HCT116 (cell line): ENCODE measurements around the gene MAP4K4. TPM values are rescaled to one million over a fixed set of nuclear protein-coding genes. Genes with fewer than 3 reads are reported as not detected.

Source experiments
- ATAC-seq: fragments of 200-7000 bp; cut with Tn5 transposase; 2 replicates; pipeline ENCODE4 v1.9.1; 2020; ENCODE audit warnings: mild to moderate bottlenecking, moderate library complexity
- BruUV-seq: library from RNA; stranded (reverse); fragments of 400-500 nt; replicated peaks from 2 replicates; lab custom pipeline; 2021; lab: Mats Ljungman, UMichigan
- CTCF ChIA-PET: fragments of 300-600 bp; sonication (Branson Sonifier 250); formaldehyde crosslinking; loops from one replicate; lab custom pipeline; 2021; ENCODE audit warnings: antibody characterized with exemption; lab: Charles Lee
- POLR2A ChIA-PET: fragments of 300-600, 350-600 bp; sonication (Branson Sonifier 250); formaldehyde crosslinking; loops from one replicate; lab custom pipeline; 2021; ENCODE audit warnings: antibody characterized with exemption; lab: Charles Lee
- RAD21 ChIA-PET, 2 experiments: fragments of 300-600 bp; sonication (Branson Sonifier 250); formaldehyde crosslinking; loops; one replicate each; lab custom pipeline; 2023; ENCODE audit warnings: low total read pairs in 2 of 2; ENCODE audit not compliant: uncharacterized antibody in 2 of 2, unreplicated experiment in 2 of 2, low non-redundant PET in 1 of 2; lab: Charles Lee
- DNase-seq: peaks from one replicate; pipeline ENCODE4 v3.0.0-alpha.2; 2010; ENCODE audit warnings: low read depth, low spot score
- H2AFZ ChIP-seq: fragments of 200-600 bp; shearing (Covaris generic), sonication (generic); 2 replicates; pipeline ENCODE4 v1.6.1; 2017; ENCODE audit warnings: low read depth, mixed run types, mixed read lengths, antibody characterized with exemption, low read length; ENCODE audit not compliant: poor library complexity, severe bottlenecking
- H3K27ac ChIP-seq: 2 replicates; pipeline ENCODE4 v1.5.1; 2012; ENCODE audit warnings: low read depth, low read length
- H3K27me3 ChIP-seq: fragments of 200-600 bp; sonication (generic); 2 replicates; pipeline ENCODE4 v1.6.1; 2016; ENCODE audit warnings: mixed run types, low read length, mixed read lengths; ENCODE audit not compliant: insufficient read depth
- H3K36me3 ChIP-seq, 2 experiments: fragments of 200-500 bp in 1 of 2; fragments of 200-600 bp in 1 of 2; sonication (Bioruptor generic) in 1 of 2; sonication (generic) in 1 of 2; 2 replicates each; pipeline versions ENCODE4 v1.5.1 to v1.6.1; 2014 to 2016; ENCODE audit warnings: low read length in 2 of 2, inconsistent platforms in 1 of 2, mixed read lengths in 1 of 2, mixed run types in 1 of 2; ENCODE audit not compliant: insufficient read depth in 2 of 2, control insufficient read depth in 1 of 2
- H3K4me1 ChIP-seq, 2 experiments: fragments of 200-600 bp in 1 of 2; sonication (generic) in 1 of 2; 2 replicates each; pipeline versions ENCODE4 v1.5.1 to v1.6.1; 2012 to 2017; ENCODE audit warnings: low read length in 2 of 2, inconsistent platforms in 1 of 2, mild to moderate bottlenecking in 1 of 2, mixed read lengths in 1 of 2, mixed run types in 1 of 2, moderate library complexity in 1 of 2; ENCODE audit not compliant: insufficient read depth in 2 of 2, control insufficient read depth in 1 of 2
- H3K4me2 ChIP-seq: fragments of 200-600 bp; sonication (generic); 2 replicates; pipeline ENCODE4 v1.6.1; 2017; ENCODE audit warnings: mixed run types, low read length, mixed read lengths
- H3K4me3 ChIP-seq, 2 experiments: fragments of 200-600 bp in 1 of 2; sonication (generic) in 1 of 2; replicated peaks in 1 of 2; 2 replicates each; pipeline ENCODE4 v1.5.1; 2011 to 2016; ENCODE audit warnings: low read length in 2 of 2, control low read depth in 1 of 2, low read depth in 1 of 2, mild to moderate bottlenecking in 1 of 2, mixed read lengths in 1 of 2, mixed run types in 1 of 2
- H3K79me2 ChIP-seq: fragments of 200-600 bp; sonication (generic); 2 replicates; pipeline ENCODE4 v1.6.1; 2017; ENCODE audit warnings: mild to moderate bottlenecking, mixed run types, low read length, moderate library complexity, mixed read lengths; ENCODE audit not compliant: insufficient read depth
- H3K9ac ChIP-seq: fragments of 200-600 bp; sonication (generic); 2 replicates; pipeline ENCODE4 v1.6.1; 2016; ENCODE audit warnings: low read length, mixed read lengths
- H3K9me2 ChIP-seq: fragments of 200-600 bp; sonication (generic), shearing (Covaris generic); 2 replicates; pipeline ENCODE4 v1.6.1; 2017; ENCODE audit warnings: mixed run types, mild to moderate bottlenecking, moderate library complexity; ENCODE audit not compliant: insufficient read depth
- H3K9me3 ChIP-seq, 2 experiments: fragments of 200-500 bp in 1 of 2; fragments of 200-600 bp in 1 of 2; sonication (Bioruptor generic) in 1 of 2; sonication (generic) in 1 of 2; 2 replicates each; pipeline ENCODE4 v1.6.1; 2014 to 2017; ENCODE audit warnings: low read length in 2 of 2, mixed read lengths in 2 of 2, inconsistent platforms in 1 of 2, low read depth in 1 of 2, mild to moderate bottlenecking in 1 of 2, mixed run types in 1 of 2, moderate library complexity in 1 of 2; ENCODE audit not compliant: control insufficient read depth in 1 of 2, insufficient read depth in 1 of 2
- H4K20me1 ChIP-seq: fragments of 200-600 bp; sonication (generic), shearing (Covaris generic); 2 replicates; pipeline ENCODE4 v1.6.1; 2017; ENCODE audit warnings: mixed run types, mild to moderate bottlenecking, moderate library complexity; ENCODE audit not compliant: insufficient read depth
- CTCF ChIP-seq, 3 experiments: fragments of 200-600 bp in 1 of 3; sonication (generic) in 1 of 3; IDR thresholded peaks in 2 of 3; conservative IDR thresholded peaks in 1 of 3; 2 replicates each; pipeline ENCODE4 v1.5.1; 2012 to 2017; ENCODE audit warnings: low read depth in 2 of 3, low read length in 2 of 3, antibody characterized with exemption in 1 of 3, borderline replicate concordance in 1 of 3, control low read depth in 1 of 3, mild to moderate bottlenecking in 1 of 3, mixed read lengths in 1 of 3, mixed run types in 1 of 3, moderate library complexity in 1 of 3; ENCODE audit not compliant: insufficient read depth in 1 of 3
- EZH2 ChIP-seq: fragments of 200-600 bp; sonication (generic); IDR thresholded peaks from 2 replicates; pipeline ENCODE4 v1.6.1; 2017; ENCODE audit warnings: antibody characterized with exemption, mixed run types
- EZH2phosphoT487 ChIP-seq: fragments of 200-600 bp; IDR thresholded peaks from 2 replicates; pipeline ENCODE4 v1.6.1; 2018; ENCODE audit warnings: antibody characterized with exemption, borderline replicate concordance
- RAD21 ChIP-seq: IDR thresholded peaks from 2 replicates; pipeline ENCODE4 v1.6.1; 2012; ENCODE audit warnings: low read depth, mild to moderate bottlenecking
- SIN3A ChIP-seq: IDR thresholded peaks from 2 replicates; pipeline ENCODE4 v1.6.1; 2012; ENCODE audit warnings: low read depth
- SRF ChIP-seq: IDR thresholded peaks from 2 replicates; pipeline ENCODE4 v1.6.1; 2012; ENCODE audit warnings: low read depth
- TCF7L2 ChIP-seq: IDR thresholded peaks from 2 replicates; pipeline ENCODE4 v1.7.0; 2011; ENCODE audit warnings: borderline replicate concordance, inconsistent platforms; ENCODE audit not compliant: insufficient read depth, insufficient read length; ENCODE audit errors: extremely low read depth
- YY1 ChIP-seq: IDR thresholded peaks from 2 replicates; pipeline ENCODE4 v1.6.1; 2011; ENCODE audit warnings: low read length, low read depth, moderate library complexity, mild to moderate bottlenecking; ENCODE audit not compliant: insufficient replicate concordance; ENCODE audit errors: extremely low read depth
- ZNF274 ChIP-seq: fragments of 200-500 bp; sonication (Bioruptor generic); IDR thresholded peaks from 2 replicates; pipeline ENCODE4 v1.6.1; 2014; ENCODE audit warnings: mild to moderate bottlenecking, low read depth, low read length, inconsistent platforms
- intact Hi-C: fragments of 100-400 bp; cut with micrococcal nuclease; formaldehyde crosslinking; loops from 2 replicates; pipeline ENCODE4 v1.10.0; 2022
- total RNA-seq: library from RNA; stranded (reverse); gene quantifications from one replicate; pipeline ENCODE4 v1.2.1, GENCODE V29; 2021; ENCODE audit not compliant: unreplicated experiment

MAP4K4 gene
- total RNA-seq, 1 experiment from 2014 or later: 62.3 TPM

- Histone ChIP-seq H3K4me1 (peaks cover 0 to 12% of the 10 kb centered on the region in 2 experiments; a peak in 1 of 4 replicates), H3K4me3 (no peak overlapping the region), H3K27me3 (no peaks in the 10 kb centered on the region), H3K9me2 (no peaks in the 10 kb centered on the region), H3K9me3 (no peaks in the 10 kb centered on the region), H3K79me2 (no peaks in the 10 kb centered on the region), H4K20me1 (no peaks in the 10 kb centered on the region), H2AFZ (no peak overlapping the region), H3K9ac (no peak overlapping the region), H3K27ac (peak overlapping the region; percentile 28; the same call in 1 of the 2 replicates), H3K4me2 (no peak overlapping the region), H3K36me3 (0 out of 4 replicates have a peak, but pooled peaks cover 5 to 7% of the 10 kb centered on the region in 2 experiments)
- POLR2A ChIA-PET: no interaction called here
- ATAC-seq (peak; percentile 88), DNase-seq (peak; percentile 26)
- CTCF ChIA-PET: interaction anchor here (0.6 to 3.3 kb wide), 19 partner anchors 9 to 489 kb away, joined by 3 to 32 read pairs (median 5); no protein-coding TSS in a partner anchor
- no peak for TF ChIP-seq TCF7L2
- no peak for TF ChIP-seq EZH2phosphoT487
- TF ChIP-seq SIN3A: no peak
- TF ChIP-seq SRF: no peak
- no peak for TF ChIP-seq ZNF274
- no peak for TF ChIP-seq EZH2
- peak; percentile 65 to 76 (median 66); a peak in 5 of 6 replicates for TF ChIP-seq CTCF (IDR thresholded peaks at IDR 0.05 in 2 of 3, conservative IDR thresholded peaks at IDR 0.05 in 1 of 3; ENCODE audit: borderline replicate concordance in 1 of 3, insufficient read depth in 1 of 3, low read depth in 2 of 3, low read length in 2 of 3)
- TF ChIP-seq YY1: no peak
- peak; percentile 65 for TF ChIP-seq RAD21
- BruUV-seq: no TSS peak
- RAD21 ChIA-PET: interaction anchor here (1.2 to 1.6 kb wide), 3 partner anchors 61 to 412 kb away, joined by 3 to 5 read pairs (median 3); no protein-coding TSS in a partner anchor
- intact Hi-C loops: loop anchor here (1.0 to 5.0 kb wide), 4 partner anchors 59 to 489 kb away; partner anchors contain the start of gene MAP4K4
These were observed 133.9 kb downstream of the MAP4K4 start for GRCh38 chr2:101831351-101831865.
